Activated T-helper 2 cell treated with anti-CD3 and anti-CD28 coated beads, Interferon-gamma antibody, Interleukin-2, Interleukin-4, amounts not matched to agents 10 μg/mL and 5 μg/mL and 100 μg/mL, durations not matched to agents 14 hours and 24 hours and 36 hours (primary cell): ENCODE results near the gene EXOSC1. TPM values are rescaled to one million over a fixed set of nuclear protein-coding genes. Genes with fewer than 3 reads are reported as not detected.
A peak's percentile ranks its signal among the peaks of the same experiment; 100 is the strongest.

ENCODE experiments used
- DNase-seq: peaks from one replicate; pipeline ENCODE4 v3.0.0; 2021; ENCODE audit warnings: low spot score
- H3K27ac Mint-ChIP-seq: one replicate; pipeline ENCODE4 v1.8.0; 2021; ENCODE audit warnings: mixed read lengths
- H3K27me3 Mint-ChIP-seq: one replicate; pipeline ENCODE4 v1.8.0; 2021; ENCODE audit warnings: low read depth, mixed read lengths
- H3K36me3 Mint-ChIP-seq: one replicate; pipeline ENCODE4 v1.8.0; 2021; ENCODE audit warnings: low read depth, mixed read lengths
- H3K4me1 Mint-ChIP-seq: one replicate; pipeline ENCODE4 v1.8.0; 2021; ENCODE audit warnings: low read depth, mixed read lengths
- H3K4me3 Mint-ChIP-seq: one replicate; pipeline ENCODE4 v1.8.0; 2021; ENCODE audit warnings: low read depth, mild to moderate bottlenecking, moderate library complexity, mixed read lengths
- H3K9me3 Mint-ChIP-seq: one replicate; pipeline ENCODE4 v1.8.0; 2021; ENCODE audit warnings: mixed read lengths
- intact Hi-C: fragments of 100-400 bp; cut with micrococcal nuclease; formaldehyde crosslinking; loops from one replicate; pipeline ENCODE4 v1.15.1; 2023
- total RNA-seq: library from RNA; stranded (reverse); gene quantifications from 2 replicates; pipeline ENCODE4 v1.2.3, GENCODE V29; 2022

The EXOSC1 gene
- total RNA-seq, 1 donor from 2014 or later, result 53.4 TPM

- H3K9me3 Mint-ChIP-seq, result no peaks in the 10 kb centered on the region
- peaks cover 11% of the 10 kb centered on the region for H3K4me1 Mint-ChIP-seq
- H3K36me3 Mint-ChIP-seq, result peaks cover 20% of the 10 kb centered on the region
- H3K27me3 Mint-ChIP-seq, result no peaks in the 10 kb centered on the region
- peak; percentile 87 for DNase-seq
- H3K27ac Mint-ChIP-seq, result peak within 1 kb of the TSS; percentile 89
- peak within 1 kb of the TSS; percentile 97 for H3K4me3 Mint-ChIP-seq
- intact Hi-C loops, result loop anchor here (1.0 to 5.0 kb wide), 6 partner anchors 12 to 109 kb away; partner anchors contain the start of genes ARHGAP19, EXOSC1, MMS19 and UBTD1
Measured at GRCh38 chr10:97400665-97401454, 44.9 kb downstream of the EXOSC1 start, which contains the start of gene RRP12. Gene RRP12 (minus strand): TSS chr10:97401340. CDS start chr10:97401231, 109 bp downstream.

GRCh38 chr10:97399843-97400545 lies 45.8 kb downstream of the EXOSC1 start:
- H3K4me1 Mint-ChIP-seq, result peaks cover 11% of the 10 kb centered on the region
- intact Hi-C loops, result loop anchor here (2.0 to 5.0 kb wide), 3 partner anchors 73 to 108 kb away; partner anchors contain the start of genes ARHGAP19, MMS19 and UBTD1
- no peaks in the 10 kb centered on the region for H3K27me3 Mint-ChIP-seq
- peaks cover 23% of the 10 kb centered on the region for H3K36me3 Mint-ChIP-seq
- peak overlapping the region; percentile 89 for H3K27ac Mint-ChIP-seq
- no peak for DNase-seq
- peak overlapping the region; percentile 97 for H3K4me3 Mint-ChIP-seq
- no peaks in the 10 kb centered on the region for H3K9me3 Mint-ChIP-seq

GRCh38 chr10:97396056-97396455 lies 49.8 kb downstream of the EXOSC1 start:
- H3K4me1 Mint-ChIP-seq, result peaks cover 4% of the 10 kb centered on the region
- intact Hi-C loops, result no loop called here
- H3K27me3 Mint-ChIP-seq, result no peaks in the 10 kb centered on the region
- H3K27ac Mint-ChIP-seq, result no peak overlapping the region
- no peak for DNase-seq
- no peak overlapping the region for H3K4me3 Mint-ChIP-seq
- no peaks in the 10 kb centered on the region for H3K9me3 Mint-ChIP-seq
- peaks cover 38% of the 10 kb centered on the region for H3K36me3 Mint-ChIP-seq

GRCh38 chr10:97393034-97393573 lies 52.7 kb downstream of the EXOSC1 start:
- Mint-ChIP-seq H3K4me1 (no peaks in the 10 kb centered on the region), H3K27ac (no peak overlapping the region)
- intact Hi-C loops, result no loop called here

GRCh38 chr10:97390091-97390490 lies 55.7 kb downstream of the EXOSC1 start:
- no peak overlapping the region for H3K27ac Mint-ChIP-seq
- peaks cover 43% of the 10 kb centered on the region for H3K36me3 Mint-ChIP-seq
- no peaks in the 10 kb centered on the region for H3K27me3 Mint-ChIP-seq
- H3K9me3 Mint-ChIP-seq, result no peaks in the 10 kb centered on the region
- no peak for DNase-seq
- intact Hi-C loops, result no loop called here
- no peaks in the 10 kb centered on the region for H3K4me1 Mint-ChIP-seq
- H3K4me3 Mint-ChIP-seq, result no peak overlapping the region

More at GRCh38 chr10:97393034-97393573, 52.7 kb downstream of the EXOSC1 start:
- no peaks in the 10 kb centered on the region for H3K9me3 Mint-ChIP-seq
- no peaks in the 10 kb centered on the region for H3K27me3 Mint-ChIP-seq
- peaks cover 45% of the 10 kb centered on the region for H3K36me3 Mint-ChIP-seq
- H3K4me3 Mint-ChIP-seq, result no peak overlapping the region
- no peak for DNase-seq

- Mint-ChIP-seq H3K27ac (no peak overlapping the region), H3K4me3 (no peak overlapping the region), H3K4me1 (no peaks in the 10 kb centered on the region), H3K9me3 (no peaks in the 10 kb centered on the region), H3K27me3 (no peaks in the 10 kb centered on the region), H3K36me3 (peaks cover 37% of the 10 kb centered on the region)
- DNase-seq, result no peak
- intact Hi-C loops, result no loop called here
Measured at GRCh38 chr10:97388152-97388551, 57.7 kb downstream of the EXOSC1 start.

Other genes starting within 250 kb of the EXOSC1 start
- gene ARHGAP19, start 153.4 kb downstream of the EXOSC1 start, total RNA-seq, result 25.3 and 29.9 TPM in 2 replicates
- 2.9 and 3.4 TPM in 2 replicates for gene FRAT1, start 126.7 kb downstream of the EXOSC1 start, total RNA-seq
- gene FRAT2, start 111.3 kb downstream of the EXOSC1 start, total RNA-seq, result 10.4 and 10.6 TPM in 2 replicates
- 69.8 and 70.1 TPM in 2 replicates for gene RRP12, start 44.7 kb downstream of the EXOSC1 start, total RNA-seq
- 877 and 885 TPM in 2 replicates for gene PGAM1, start 19.8 kb downstream of the EXOSC1 start, total RNA-seq
- 41.4 and 52.9 TPM in 2 replicates for gene ZDHHC16, start 169 bp upstream of the EXOSC1 start, total RNA-seq
- gene MMS19, start 52.4 kb upstream of the EXOSC1 start, total RNA-seq, result 106 and 108 TPM in 2 replicates
- gene UBTD1, start 52.9 kb upstream of the EXOSC1 start, total RNA-seq, result 1.6 and 1.8 TPM in 2 replicates
- gene ANKRD2, start 126.8 kb upstream of the EXOSC1 start, total RNA-seq, result 0.18 and 0.57 TPM in 2 replicates
- gene HOGA1, start 138.4 kb upstream of the EXOSC1 start, total RNA-seq, result not detected in 2 replicates
- not detected in 2 replicates for gene C10orf62, start 143.7 kb upstream of the EXOSC1 start, total RNA-seq
- gene MORN4, start 187.5 kb upstream of the EXOSC1 start, total RNA-seq, result 1.8 and 2.9 TPM in 2 replicates
- 15.8 and 17.4 TPM in 2 replicates for gene PI4K2A, start 194.7 kb upstream of the EXOSC1 start, total RNA-seq
- 2.3 and 2.4 TPM in 2 replicates for gene AVPI1, start 241.2 kb upstream of the EXOSC1 start, total RNA-seq